Measurements from ENCODE around the gene PPFIA1.
"Not testable (repeated sequence)": the region's sequence is repeated elsewhere in the genome, so short reads cannot be mapped to it uniquely, and the experiment has no call there.

PPFIA1 gene

GRCh38 chr11:70326833-70327232 lies 56.3 kb downstream of the PPFIA1 start:
- DNase-seq = no peak

GRCh38 chr11:70327717-70328116 lies 57.2 kb downstream of the PPFIA1 start:
- DNase-seq = no peak

GRCh38 chr11:70328556-70328955 lies 58.1 kb downstream of the PPFIA1 start:
- DNase-seq = no peak

- DNase-seq = not testable (repeated sequence)
Measured at GRCh38 chr11:70331320-70331843, 60.9 kb downstream of the PPFIA1 start.

- no peak for DNase-seq
Measured at GRCh38 chr11:70331901-70332300, 61.4 kb downstream of the PPFIA1 start.

GRCh38 chr11:70332567-70332966 lies 62.1 kb downstream of the PPFIA1 start:
- no peak for DNase-seq

- no peak for DNase-seq
Measured at GRCh38 chr11:70333261-70333660, 62.8 kb downstream of the PPFIA1 start.

- DNase-seq = no peak
Measured at GRCh38 chr11:70334351-70334995, 64.0 kb downstream of the PPFIA1 start.

GRCh38 chr11:70335511-70335910 lies 65.0 kb downstream of the PPFIA1 start:
- no peak for DNase-seq

- DNase-seq = no peak
Measured at GRCh38 chr11:70338594-70338993, 68.1 kb downstream of the PPFIA1 start.

- DNase-seq = no peak
Measured at GRCh38 chr11:70339066-70339465, 68.6 kb downstream of the PPFIA1 start.

GRCh38 chr11:70341881-70342429 lies 71.5 kb downstream of the PPFIA1 start:
- no peak for DNase-seq

GRCh38 chr11:70343636-70344035 lies 73.1 kb downstream of the PPFIA1 start:
- DNase-seq = no peak

- DNase-seq = no peak
Measured at GRCh38 chr11:70348191-70348590, 77.7 kb downstream of the PPFIA1 start.

- DNase-seq = no peak
Measured at GRCh38 chr11:70348608-70349007, 78.1 kb downstream of the PPFIA1 start.

GRCh38 chr11:70351646-70352045 lies 81.2 kb downstream of the PPFIA1 start:
- DNase-seq = no peak

- DNase-seq = no peak
Measured at GRCh38 chr11:70352100-70352499, 81.6 kb downstream of the PPFIA1 start.

- DNase-seq = no peak
Measured at GRCh38 chr11:70352601-70353000, 82.1 kb downstream of the PPFIA1 start.

GRCh38 chr11:70353329-70353728 lies 82.8 kb downstream of the PPFIA1 start:
- DNase-seq = no peak

GRCh38 chr11:70353900-70354568 lies 83.5 kb downstream of the PPFIA1 start:
- no peak for DNase-seq

GRCh38 chr11:70354629-70355028 lies 84.1 kb downstream of the PPFIA1 start:
- DNase-seq = no peak

- no peak for DNase-seq
Measured at GRCh38 chr11:70358753-70359152, 88.3 kb downstream of the PPFIA1 start.

GRCh38 chr11:70359451-70360205 lies 89.1 kb downstream of the PPFIA1 start:
- DNase-seq = no peak

GRCh38 chr11:70360211-70360610 lies 89.7 kb downstream of the PPFIA1 start:
- no peak for DNase-seq

All from activated gamma-delta T cell treated with Interleukin-2 at 50 U/mL for 16 hours (primary cell).